HL-60/S4 (cell line): ENCODE measurements around the gene SMG1.
"Not testable (repeated sequence)": the region's sequence is repeated elsewhere in the genome, so short reads cannot be mapped to it uniquely, and the experiment has no call there.

Experiments used
- in situ Hi-C: fragments of 300-500 bp; cut with MboI; formaldehyde crosslinking; loops from 2 replicates; pipeline ENCODE4 v1.14.3; 2022; ENCODE audit warnings: low sequenced_read_pairs

Gene SMG1

DNA sequence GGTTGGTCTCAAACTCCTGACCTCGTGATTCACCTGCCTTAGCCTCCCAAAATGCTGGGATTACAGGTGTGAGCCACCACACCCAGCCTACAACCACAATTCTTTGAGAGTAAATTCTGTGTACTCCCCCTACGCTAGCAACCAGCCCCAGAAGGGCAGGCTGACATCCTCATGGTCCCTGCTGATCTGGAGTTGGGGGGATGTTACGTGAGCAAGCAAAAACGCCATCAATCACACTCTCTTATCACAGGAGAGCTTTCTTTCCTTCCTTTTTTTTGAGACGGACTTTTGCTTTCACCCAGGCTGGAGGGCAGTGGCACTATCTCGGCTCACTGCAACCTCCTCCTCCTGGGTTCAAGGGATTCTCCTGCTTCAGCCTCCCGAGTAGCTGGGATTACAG lies 154.0 kb downstream of the SMG1 start:
- in situ Hi-C loops = not testable (repeated sequence)

DNA sequence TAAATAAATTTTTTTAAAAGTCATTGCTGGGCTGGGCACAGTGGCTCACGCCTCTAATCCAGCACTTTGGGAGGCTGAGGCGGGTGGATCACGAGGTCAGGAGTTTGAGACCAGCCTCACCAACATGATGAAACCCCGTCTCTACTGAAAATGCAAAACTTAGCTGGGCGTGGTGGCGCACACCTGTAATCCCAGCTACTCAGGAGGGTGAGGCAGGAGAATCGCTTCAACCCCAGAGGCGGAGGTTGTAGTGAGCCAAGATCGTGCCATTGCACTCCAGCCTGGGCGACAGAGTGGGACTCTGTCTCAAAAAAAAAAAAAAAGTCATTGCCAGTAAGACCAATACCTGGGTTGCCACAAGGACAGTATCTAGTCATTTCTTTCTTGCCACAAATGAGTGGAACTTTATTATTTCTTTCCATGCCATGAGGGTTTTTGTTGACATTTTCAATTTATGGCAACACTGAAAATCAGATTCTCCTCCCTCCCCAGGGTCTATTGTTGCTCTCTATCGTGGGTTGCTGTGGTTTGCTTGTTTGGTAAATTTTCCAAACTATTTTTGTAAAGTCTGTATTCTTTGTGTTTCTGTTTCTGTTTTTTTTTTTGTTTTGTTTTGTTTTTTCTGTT lies 155.8 kb downstream of the SMG1 start:
- in situ Hi-C loops = not testable (repeated sequence)

DNA sequence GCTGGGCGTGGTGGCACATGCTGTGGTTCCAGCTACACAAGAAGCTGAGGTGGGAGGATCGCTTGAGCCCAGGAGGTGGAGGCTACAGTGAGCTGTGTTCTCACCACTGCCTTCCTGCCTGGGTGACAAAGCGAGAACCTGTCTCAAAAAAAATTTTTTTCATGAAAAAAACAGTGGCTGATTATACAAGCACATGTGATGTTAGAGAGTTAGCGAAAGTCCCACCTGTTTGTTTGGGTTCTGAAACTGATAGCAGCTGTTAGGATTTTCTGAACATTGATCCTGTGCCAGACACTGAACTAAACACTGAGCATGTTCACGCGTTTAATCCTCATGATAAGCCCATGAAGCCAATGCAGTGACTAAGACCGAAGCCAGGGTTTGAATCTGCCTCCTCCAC lies 159.0 kb downstream of the SMG1 start:
- in situ Hi-C loops = not testable (repeated sequence)

- in situ Hi-C loops = not testable (repeated sequence)
Measured at GRCh38 chr16:18762713-18763112, 163.5 kb downstream of the SMG1 start.

- in situ Hi-C loops = not testable (repeated sequence)
Measured at GRCh38 chr16:18759598-18760520, 166.3 kb downstream of the SMG1 start.

- in situ Hi-C loops = not testable (repeated sequence)
Measured at GRCh38 chr16:18757960-18758660, 168.1 kb downstream of the SMG1 start.

- in situ Hi-C loops = not testable (repeated sequence)
Measured at GRCh38 chr16:18756639-18757038, 169.6 kb downstream of the SMG1 start.
